HFFc6 (cell line): ENCODE measurements around the gene ZNF436. TPM values are rescaled to one million over a fixed set of nuclear protein-coding genes. Genes with fewer than 3 reads are reported as not detected.

Experiments
- DNase-seq: peaks from one replicate; pipeline ENCODE4 v3.0.0-alpha.2; 2018
- H3K27ac Mint-ChIP-seq: 2 replicates; pipeline ENCODE4 v1.8.0; 2020; ENCODE audit warnings: mild to moderate bottlenecking, mixed read lengths
- H3K27me3 Mint-ChIP-seq: 2 replicates; pipeline ENCODE4 v1.8.0; 2021; ENCODE audit warnings: mild to moderate bottlenecking, moderate library complexity, mixed read lengths; ENCODE audit not compliant: insufficient read depth
- H3K36me3 Mint-ChIP-seq: 2 replicates; pipeline ENCODE4 v1.8.0; 2021; ENCODE audit warnings: low read depth, mixed read lengths
- H3K4me1 Mint-ChIP-seq: 2 replicates; pipeline ENCODE4 v1.8.0; 2020; ENCODE audit warnings: low read depth, mixed read lengths
- H3K4me3 Mint-ChIP-seq: 2 replicates; pipeline ENCODE4 v1.8.0; 2020; ENCODE audit warnings: mild to moderate bottlenecking, moderate library complexity, mixed read lengths
- H3K9me3 Mint-ChIP-seq: 2 replicates; pipeline ENCODE4 v1.8.0; 2020; ENCODE audit warnings: mild to moderate bottlenecking, mixed read lengths
- total RNA-seq, 6 experiments: library from RNA; stranded (reverse); fragmentation: NEBNext Ultra II Directional; extraction: Animal tissue kit (Norgen Biotek cat#: 25700); gene quantifications; 2 replicates in 1 of 6; 3 replicates in 5 of 6; pipeline ENCODE4 v1.2.3, GENCODE V29; 2021
- TF ChIP-seq, protein P1 (sequence below): fragments of 200-600 bp; sonication (generic); IDR thresholded peaks from 2 replicates; pipeline ENCODE4 v1.5.0; 2021; ENCODE audit warnings: antibody characterized with exemption, mild to moderate bottlenecking

The ZNF436 gene
- total RNA-seq, 6 experiments from 2014 or later: 7.3 to 9.9 (median 8.8) TPM

DNA sequence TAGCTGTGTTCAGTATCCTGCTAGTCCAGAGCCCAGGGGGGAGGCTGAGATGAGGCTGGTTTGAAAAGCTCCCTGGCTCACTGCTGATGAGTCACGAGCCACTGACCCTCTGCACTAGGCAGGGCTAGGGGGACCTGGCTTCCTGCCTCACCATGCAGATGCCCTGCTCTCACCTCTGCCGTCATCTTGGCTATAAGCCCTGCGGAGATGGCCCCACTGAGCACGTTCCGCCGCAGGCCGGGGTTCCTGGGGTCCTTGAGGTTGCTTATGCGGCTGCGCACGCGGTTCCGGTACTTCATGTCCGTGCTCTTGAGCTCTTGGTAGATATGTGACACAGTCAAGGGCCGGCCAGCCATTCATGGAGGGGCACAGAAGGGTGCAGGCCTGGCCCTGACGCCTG, 24.1 kb upstream of the ZNF436 start:
- H3K27ac Mint-ChIP-seq: peak overlapping the region; percentile 83
- no peaks in the 10 kb centered on the region for H3K9me3 Mint-ChIP-seq
- 0 out of 2 replicates have a peak, but pooled peaks cover 4% of the 10 kb centered on the region for H3K36me3 Mint-ChIP-seq
- TF ChIP-seq, protein P1, sequence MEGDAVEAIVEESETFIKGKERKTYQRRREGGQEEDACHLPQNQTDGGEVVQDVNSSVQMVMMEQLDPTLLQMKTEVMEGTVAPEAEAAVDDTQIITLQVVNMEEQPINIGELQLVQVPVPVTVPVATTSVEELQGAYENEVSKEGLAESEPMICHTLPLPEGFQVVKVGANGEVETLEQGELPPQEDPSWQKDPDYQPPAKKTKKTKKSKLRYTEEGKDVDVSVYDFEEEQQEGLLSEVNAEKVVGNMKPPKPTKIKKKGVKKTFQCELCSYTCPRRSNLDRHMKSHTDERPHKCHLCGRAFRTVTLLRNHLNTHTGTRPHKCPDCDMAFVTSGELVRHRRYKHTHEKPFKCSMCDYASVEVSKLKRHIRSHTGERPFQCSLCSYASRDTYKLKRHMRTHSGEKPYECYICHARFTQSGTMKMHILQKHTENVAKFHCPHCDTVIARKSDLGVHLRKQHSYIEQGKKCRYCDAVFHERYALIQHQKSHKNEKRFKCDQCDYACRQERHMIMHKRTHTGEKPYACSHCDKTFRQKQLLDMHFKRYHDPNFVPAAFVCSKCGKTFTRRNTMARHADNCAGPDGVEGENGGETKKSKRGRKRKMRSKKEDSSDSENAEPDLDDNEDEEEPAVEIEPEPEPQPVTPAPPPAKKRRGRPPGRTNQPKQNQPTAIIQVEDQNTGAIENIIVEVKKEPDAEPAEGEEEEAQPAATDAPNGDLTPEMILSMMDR: no peak
- DNase-seq: peak; percentile 43
- H3K27me3 Mint-ChIP-seq: peaks cover 3% of the 10 kb centered on the region; the same call in 1 of the 2 replicates
- H3K4me3 Mint-ChIP-seq: peak overlapping the region; percentile 71
- peaks cover 5% of the 10 kb centered on the region; the same call in 1 of the 2 replicates for H3K4me1 Mint-ChIP-seq

DNA sequence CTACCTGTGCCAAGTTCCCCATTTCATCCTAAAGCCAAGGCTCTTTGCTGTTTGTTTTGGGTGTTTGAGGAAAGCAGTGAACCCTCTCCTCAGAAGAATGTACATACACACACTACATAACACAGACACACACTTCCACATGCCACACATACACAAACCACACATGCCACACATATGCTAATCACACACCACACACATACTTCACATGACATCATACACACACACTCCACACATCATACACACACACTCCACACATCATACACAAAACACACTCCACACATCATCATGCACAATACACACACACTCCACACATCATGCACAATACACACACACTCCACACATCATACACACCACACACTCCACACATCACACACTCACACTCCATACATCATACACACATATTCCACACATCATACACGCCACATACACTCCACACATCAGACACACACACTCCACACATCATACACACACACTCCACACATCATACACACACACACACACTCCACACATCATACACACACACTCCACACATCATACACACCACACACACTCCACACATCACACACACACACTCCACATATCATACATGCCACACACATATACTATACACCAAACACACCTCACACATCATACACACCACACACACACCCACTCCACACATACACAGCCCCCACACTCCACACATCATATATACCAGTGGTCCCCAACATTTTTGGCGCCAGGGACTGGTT, 22.7 kb upstream of the ZNF436 start:
- Mint-ChIP-seq H3K36me3 (0 out of 2 replicates have a peak, but pooled peaks cover 4% of the 10 kb centered on the region), H3K27me3 (peaks cover 3% of the 10 kb centered on the region; the same call in 1 of the 2 replicates), H3K4me1 (peaks cover 5% of the 10 kb centered on the region; the same call in 1 of the 2 replicates), H3K9me3 (no peaks in the 10 kb centered on the region), H3K27ac (no peak overlapping the region), H3K4me3 (no peak overlapping the region)
- DNase-seq: no peak
- TF ChIP-seq, protein P1: no peak

DNA sequence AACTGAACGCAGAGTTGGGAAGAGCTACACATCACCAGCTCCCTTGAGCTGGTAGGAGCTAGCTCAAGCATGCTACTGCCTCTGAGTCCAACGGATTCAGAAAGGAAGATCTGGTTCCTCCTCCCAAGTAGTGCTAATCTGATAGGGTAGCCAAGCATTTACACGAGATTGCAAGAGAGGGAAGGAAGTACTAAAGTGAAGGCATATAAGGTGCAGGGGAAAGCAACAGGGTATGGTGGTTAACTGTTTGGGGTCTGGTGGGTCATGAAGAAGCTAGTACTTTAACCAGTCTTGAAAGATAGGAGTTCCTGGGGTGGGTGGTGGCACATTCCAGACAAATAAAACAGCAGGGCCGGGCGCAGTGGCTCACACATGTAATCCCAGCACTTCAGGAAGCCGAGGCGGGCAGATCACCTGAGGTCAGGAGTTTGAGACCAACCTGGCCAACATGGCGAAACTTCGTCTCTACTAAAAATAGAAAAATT, 20.2 kb upstream of the ZNF436 start:
- DNase-seq: no peak
- Mint-ChIP-seq H3K27ac (no peak overlapping the region), H3K9me3 (no peaks in the 10 kb centered on the region), H3K4me1 (peaks cover 11% of the 10 kb centered on the region), H3K4me3 (no peak overlapping the region), H3K27me3 (peaks cover 5% of the 10 kb centered on the region), H3K36me3 (no peaks in the 10 kb centered on the region; the same call in 1 of the 2 replicates)
- TF ChIP-seq, protein P1: no peak

DNA sequence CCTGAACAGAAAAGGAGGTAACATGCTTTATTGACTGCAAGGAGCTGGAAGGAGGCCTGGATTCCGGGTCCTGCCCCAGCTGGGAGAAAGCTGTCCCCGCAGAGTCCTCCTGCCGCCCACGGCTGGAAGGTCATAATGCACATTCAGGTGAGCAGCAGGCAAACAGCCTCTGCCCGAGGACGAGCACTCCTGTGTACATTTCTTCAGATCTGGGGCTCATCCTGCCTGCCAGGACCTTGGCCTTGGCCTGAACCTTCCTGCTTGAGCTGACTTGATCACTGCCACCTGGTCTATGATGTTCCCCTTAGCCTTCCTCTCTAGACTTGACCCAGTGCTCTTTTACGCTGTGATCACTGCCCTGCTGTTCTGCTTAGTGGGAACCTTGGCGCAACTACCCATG, 17.9 kb upstream of the ZNF436 start:
- H3K36me3 Mint-ChIP-seq: peaks cover 5% of the 10 kb centered on the region; the same call in 1 of the 2 replicates
- no peak for DNase-seq
- no peak overlapping the region for H3K4me3 Mint-ChIP-seq
- TF ChIP-seq, protein P1: no peak
- peaks cover 26% of the 10 kb centered on the region for H3K4me1 Mint-ChIP-seq
- H3K9me3 Mint-ChIP-seq: no peaks in the 10 kb centered on the region
- peaks cover 5% of the 10 kb centered on the region for H3K27me3 Mint-ChIP-seq
- no peak overlapping the region for H3K27ac Mint-ChIP-seq

DNA sequence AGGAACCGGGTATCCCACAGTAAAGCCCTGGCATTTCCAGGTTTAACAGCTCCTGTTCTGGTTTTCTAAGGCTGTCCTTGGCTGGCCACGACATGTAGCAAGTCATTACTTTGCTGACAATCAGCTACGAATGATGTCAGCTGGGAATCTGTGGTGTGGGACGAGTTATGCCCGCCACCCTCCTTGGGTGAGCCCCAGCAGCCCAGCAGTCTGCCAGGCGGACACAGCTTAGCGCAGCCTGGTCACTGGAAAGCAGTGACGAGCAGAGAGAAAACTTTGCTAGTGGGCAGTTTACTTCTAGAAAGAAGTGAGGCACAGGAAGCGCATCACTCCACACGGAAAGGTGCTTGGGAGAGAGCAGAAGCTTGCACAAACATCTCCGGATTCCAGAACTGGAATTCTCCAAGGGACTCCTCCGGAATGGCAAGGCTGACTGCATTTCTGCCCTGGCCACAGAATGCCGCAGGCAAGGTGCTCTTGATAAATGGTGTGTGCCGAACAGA, 15.5 kb upstream of the ZNF436 start:
- DNase-seq: no peak

More for the DNA sequence above, 15.5 kb upstream of the ZNF436 start:
- peaks cover 7% of the 10 kb centered on the region for H3K27me3 Mint-ChIP-seq
- peaks cover 5% of the 10 kb centered on the region; the same call in 1 of the 2 replicates for H3K36me3 Mint-ChIP-seq
- H3K4me3 Mint-ChIP-seq: no peak overlapping the region
- TF ChIP-seq, protein P1: no peak
- H3K9me3 Mint-ChIP-seq: no peaks in the 10 kb centered on the region
- peaks cover 32% of the 10 kb centered on the region for H3K4me1 Mint-ChIP-seq
- H3K27ac Mint-ChIP-seq: peak overlapping the region; percentile 80
